ENCODE measurements around the gene RNF130. TPM values are rescaled to one million over a fixed set of nuclear protein-coding genes. Genes with fewer than 3 reads are reported as not detected.
A peak's percentile ranks its signal among the peaks of the same experiment; 100 is the strongest.
"Not testable (repeated sequence)": the region's sequence is repeated elsewhere in the genome, so short reads cannot be mapped to it uniquely, and the experiment has no call there.

Gene RNF130
- total RNA-seq, 1 donor from 2014 or later, result 32.4 TPM

DNA sequence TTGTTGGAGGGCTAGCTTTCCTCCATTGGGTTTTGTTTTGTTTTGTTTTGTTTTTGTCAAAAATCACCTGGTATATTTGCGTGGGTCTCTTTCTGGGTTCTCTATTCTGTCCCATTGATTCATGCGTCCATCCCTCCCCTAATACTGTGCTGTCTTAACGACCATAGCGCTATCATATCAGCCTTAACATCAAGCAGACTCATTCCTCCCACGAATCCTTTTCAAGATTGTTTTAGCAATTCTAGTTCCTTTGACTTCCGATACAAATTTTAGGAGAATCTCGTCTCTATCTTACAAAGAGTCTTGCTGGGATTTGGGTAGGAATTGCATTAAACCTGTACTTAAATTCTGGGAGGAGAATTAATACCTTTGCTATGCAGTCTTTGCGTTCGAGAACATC is 31.1 kb upstream of the RNF130 start:
- DNase-seq, result no peak

DNA sequence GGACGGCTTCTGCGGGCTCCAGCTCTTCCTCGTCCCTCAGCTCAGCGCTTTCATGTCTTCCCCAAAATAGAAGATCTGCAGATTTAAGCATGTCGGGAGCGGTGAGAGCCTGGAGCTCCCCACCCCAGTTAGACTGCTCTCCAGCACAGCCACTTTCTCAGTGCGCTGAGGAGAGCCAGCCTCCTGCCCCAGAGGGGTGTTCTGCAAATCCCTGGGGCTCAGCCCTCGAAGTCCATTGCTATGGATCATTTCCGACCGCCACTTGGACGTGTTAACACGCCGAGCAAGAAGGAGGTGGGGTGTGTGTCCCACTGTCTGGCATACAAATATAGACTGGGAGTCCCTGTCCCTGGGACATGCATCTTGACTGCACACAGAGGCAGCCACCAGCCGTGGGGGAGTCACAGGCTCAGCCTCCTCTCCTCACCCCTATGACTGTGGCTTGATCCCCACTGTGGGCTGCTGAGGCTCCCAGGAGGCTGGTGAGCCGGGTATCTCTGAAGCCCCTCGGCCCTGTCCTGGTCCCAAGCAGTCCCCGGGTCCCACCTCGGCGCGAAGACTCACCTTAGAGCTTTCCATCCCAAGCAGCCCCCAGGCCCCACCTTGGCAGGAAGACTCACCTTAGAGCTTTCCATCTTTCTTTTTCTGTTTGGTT is 30.0 kb upstream of the RNF130 start:
- no peak for DNase-seq

GRCh38 chr5:180100621-180101450 is 29.3 kb upstream of the RNF130 start:
- DNase-seq, result no peak

- no peak for DNase-seq
Measured at GRCh38 chr5:180099733-180100611, 28.4 kb upstream of the RNF130 start.

- DNase-seq, result no peak
Measured at GRCh38 chr5:180098991-180099732, 27.6 kb upstream of the RNF130 start.

GRCh38 chr5:180098526-180098925 is 27.0 kb upstream of the RNF130 start:
- DNase-seq, result no peak

DNA sequence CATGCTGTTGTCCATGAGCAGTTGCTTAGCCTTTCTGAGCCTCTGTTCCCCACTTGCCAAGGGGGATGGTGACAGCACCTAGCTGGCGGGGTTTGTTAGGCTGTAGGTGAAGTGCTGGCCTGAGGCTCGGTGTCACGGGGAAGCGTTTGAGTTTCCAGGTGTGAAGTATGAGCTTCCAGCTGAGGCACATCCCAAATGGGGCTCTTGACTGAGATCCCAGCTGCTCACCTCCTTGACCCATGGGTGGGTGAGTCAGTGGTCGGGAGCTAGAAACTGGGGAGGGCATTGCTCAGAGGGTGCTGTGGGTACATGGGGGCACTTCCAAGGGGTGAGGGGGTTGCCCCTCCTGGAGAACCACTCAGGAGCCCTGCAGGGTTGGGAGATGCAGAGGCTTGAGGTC is 26.4 kb upstream of the RNF130 start:
- DNase-seq, result no peak

- DNase-seq, result no peak
Measured at GRCh38 chr5:180097163-180097894, 25.8 kb upstream of the RNF130 start.

DNA sequence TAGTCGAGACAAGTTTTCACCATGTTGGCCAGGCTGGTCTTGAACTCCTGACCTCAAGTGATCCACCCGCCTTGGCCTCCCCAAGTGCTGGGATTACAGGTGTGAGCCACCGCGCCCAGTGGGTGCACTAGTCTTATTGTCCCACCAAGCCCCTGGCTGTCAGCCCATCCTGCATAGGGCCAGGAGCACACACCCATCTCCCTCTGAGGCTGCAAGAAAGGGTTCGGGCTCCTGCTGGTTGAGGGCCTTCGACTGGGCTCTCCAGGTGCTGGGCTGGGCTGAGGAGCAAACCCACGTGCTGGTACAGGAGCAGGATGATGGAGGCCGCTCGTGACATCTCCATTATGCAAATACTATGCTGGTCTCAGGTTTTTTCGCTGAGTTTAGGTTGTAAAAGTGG is 25.1 kb upstream of the RNF130 start:
- no peak for DNase-seq

- no peak for DNase-seq
Measured at GRCh38 chr5:180095545-180095944, 24.0 kb upstream of the RNF130 start.

DNA sequence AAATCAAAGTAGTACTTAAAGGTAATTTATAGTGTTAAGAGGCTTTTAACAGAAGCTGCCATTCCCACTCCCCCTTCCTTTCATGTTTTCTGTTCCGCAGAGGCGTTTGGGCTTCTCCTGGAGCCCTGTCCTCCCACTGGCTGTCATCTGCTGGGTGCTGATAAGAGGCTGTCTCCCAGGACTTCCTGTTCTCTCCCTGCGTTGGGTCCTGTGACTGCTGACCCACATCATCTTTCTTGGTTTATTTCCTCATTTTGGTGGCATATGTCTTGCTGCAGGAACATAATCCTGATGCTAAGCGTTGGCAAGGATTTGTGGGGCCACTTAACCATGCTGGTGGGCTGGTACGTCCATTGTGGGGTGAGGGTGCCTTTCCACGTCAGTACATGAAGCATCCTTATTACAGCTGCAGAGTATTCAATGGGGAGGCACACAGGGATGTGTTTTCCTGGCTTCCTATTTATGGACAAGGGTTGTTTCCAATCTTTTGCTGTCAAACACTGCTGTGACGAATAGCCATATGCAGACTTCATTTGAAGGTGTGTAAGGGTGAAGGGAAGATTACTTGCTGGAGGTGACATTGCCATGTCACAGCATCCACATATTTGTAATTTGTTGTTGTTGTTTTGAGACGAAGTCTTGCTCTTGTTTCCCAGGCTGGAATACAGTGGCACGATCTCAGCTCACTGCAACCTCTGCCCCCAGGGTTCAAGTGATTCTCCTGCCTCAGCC is 22.3 kb upstream of the RNF130 start:
- no peak for DNase-seq

DNA sequence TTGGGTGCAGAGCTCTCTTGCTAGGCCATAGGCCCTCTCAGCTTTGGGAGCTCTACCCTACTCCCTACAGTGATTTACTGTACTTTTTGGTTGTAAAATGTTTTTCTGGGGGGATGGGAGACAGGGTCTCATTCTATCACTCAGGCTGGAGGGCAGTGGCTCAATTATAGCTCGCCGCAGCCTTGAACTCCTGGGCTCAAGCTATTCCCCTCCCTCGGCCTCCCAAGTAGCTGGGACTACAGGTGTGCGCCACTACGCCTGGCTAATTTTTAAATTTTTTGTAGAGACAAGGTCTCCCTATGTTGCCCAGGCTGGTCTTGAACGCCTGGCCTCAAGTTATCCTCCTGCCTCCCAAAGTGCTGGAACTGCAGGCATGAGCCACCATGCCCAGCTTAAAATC is 21.7 kb upstream of the RNF130 start:
- DNase-seq, result no peak

DNA sequence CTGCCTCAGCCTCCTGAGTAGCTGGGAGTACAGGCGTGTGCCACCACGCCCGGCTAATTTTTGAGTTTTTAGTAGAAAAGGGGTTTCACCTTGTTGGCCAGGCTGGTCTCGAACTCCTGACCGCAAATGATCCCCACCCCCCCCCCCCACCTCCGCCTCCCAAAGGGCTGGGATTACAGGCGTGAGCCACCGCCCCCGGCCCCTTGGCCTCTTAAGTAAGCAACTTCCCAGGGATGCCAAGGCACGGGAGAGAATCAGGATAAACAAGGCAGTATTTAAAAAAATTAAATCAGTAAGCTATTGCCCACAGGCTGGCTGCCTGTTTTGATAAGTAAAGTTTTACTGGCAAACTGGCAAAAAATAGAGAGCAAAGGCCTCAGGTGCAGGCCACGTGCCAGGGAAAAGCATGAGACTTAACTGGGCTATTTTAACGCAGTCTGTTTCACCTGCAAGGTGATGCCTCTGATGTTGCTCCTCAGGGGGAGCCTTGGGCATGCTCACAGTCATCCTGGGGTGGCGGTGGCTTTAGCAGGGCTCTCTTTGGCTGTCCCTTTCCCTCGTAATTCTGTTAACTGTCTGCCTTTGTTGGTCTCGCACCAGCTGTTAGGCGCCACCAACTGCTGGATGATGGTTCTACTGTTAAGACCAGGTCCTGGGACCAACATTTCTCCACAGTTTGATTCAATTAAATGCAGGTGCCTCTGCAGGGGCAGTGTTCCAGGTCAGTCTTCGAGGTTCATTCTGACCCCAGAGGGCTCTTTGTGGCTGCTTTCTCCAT is 19.4 kb upstream of the RNF130 start:
- peak; percentile 17 for DNase-seq

GRCh38 chr5:180090098-180090768 is 18.7 kb upstream of the RNF130 start:
- peak; percentile 77 for DNase-seq

DNA sequence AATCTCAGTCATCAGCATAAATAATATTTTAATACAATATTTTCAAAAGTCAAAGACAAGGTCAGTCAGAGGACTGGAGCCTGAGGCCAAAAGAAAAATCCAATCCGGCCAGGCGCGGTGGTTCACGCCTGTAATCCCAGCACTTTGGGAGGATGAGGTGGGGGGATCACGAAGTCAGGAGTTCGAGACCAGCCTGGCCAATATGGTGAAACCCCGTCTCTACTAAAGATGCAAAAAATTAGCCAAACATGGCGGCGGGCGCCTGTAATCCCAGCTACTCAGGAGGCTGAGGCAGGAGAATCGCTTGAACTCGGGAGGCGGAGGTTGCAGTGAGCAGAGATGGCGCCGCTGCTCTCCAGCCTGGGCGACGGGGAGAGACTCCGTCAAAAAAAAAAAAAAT is 18.1 kb upstream of the RNF130 start:
- DNase-seq, result not testable (repeated sequence)

DNA sequence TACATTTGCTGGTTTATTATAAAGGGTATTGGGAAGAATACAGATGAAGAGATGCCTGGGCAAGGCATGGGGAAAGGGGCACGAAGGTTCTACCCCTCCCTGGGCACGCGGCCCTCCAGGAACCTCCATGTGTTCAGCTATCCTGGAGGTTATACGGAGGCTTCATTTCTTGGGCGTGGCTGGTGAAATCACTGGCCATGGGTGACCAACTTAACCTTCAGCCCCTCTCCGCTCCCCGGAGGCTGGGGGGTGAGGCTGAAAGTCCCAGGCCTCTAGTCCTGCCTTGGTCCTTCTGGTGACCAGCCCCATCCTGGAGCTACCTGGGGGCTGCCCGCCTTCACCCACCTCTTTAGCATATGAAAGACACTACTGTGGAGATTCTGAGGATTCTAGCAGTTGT is 17.0 kb upstream of the RNF130 start:
- DNase-seq, result no peak

DNA sequence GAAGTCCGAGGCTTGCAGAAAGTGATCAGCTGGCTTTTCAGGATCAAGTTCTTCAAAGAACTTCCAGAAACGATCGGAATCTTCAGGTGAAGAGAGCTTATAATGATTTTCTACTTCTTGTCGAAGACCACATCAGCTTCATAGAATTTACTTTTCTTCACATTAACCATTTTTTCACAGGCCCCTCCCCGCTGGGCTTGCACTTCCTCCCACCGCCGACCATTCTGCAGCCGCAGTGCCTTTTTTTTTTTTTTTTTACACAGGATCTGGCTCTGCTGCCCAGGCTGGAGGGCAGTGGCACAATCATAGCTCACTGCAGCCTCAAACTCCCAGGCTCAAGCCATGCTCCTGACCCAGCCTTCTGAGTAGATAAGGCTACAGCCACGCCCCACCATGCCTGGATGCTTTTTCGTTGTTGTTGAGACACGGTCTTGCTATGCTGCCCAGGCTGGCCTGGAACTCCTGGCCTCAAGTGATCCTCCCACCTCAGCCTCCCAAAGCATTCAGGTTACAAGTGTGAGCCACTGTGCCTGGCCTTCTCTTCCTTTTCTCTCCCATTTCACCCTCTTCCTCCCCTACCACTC is 15.3 kb upstream of the RNF130 start:
- DNase-seq, result no peak

DNA sequence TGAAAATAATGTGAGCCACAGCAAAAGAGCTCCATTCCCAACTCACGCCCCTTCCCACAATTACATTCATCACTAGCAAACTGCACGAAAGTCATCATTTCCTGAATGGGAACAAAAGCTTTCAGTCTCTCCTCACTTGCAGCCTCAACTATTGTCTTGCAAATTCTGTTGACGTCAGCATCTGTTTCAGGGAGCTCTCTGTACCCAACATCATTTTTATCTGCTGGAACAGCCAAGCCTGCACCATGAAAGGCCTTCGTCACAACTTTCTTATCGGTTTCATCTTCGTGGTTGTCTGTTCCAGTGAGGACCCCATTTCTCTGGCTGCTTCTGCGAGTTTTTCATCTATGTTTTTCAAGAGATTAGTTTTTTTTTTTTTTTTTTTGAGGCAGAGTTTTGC is 14.3 kb upstream of the RNF130 start:
- DNase-seq, result no peak
